ENCODE measurements around the gene BAHCC1.

Gene BAHCC1

DNA sequence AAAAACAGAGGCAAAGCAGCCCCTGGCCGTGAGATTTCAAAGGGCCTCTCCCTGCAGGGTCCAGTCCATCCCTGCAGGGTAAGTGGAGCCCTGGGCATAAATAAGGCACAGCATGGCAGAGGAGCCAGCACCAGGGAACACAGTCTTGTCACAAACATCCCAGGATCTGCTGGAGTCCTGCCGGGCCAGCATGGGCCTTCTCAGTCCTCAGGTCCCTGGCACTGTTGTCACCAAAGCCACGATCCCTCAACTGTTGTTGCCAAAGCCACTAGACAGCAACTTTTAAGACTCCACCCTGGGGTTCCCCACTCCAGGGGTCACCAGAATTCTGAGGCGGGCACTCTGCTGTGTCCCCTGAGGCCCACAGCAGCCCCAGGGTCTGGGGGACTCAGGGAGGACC, 47.8 kb upstream of the BAHCC1 start:
- Histone ChIP-seq H4K20me1 (ENCODE audit: control insufficient read depth, insufficient read depth, low read depth, low read length) (no peaks in the 10 kb centered on the region), H3K9me2 (replicated peaks; ENCODE audit: control insufficient read depth, low read length) (no peaks in the 10 kb centered on the region), H3K4me2 (ENCODE audit: low read length) (no peak overlapping the region), H3K27ac (ENCODE audit: low read depth, low read length) (no peak overlapping the region), H3K4me1 (ENCODE audit: control insufficient read depth, low read length) (peaks cover 5% of the 10 kb centered on the region; the same call in 1 of the 2 replicates), H3K79me2 (ENCODE audit: control insufficient read depth, low read length) (no peaks in the 10 kb centered on the region), H3K27me3 (ENCODE audit: control insufficient read depth, low read length) (peaks cover 4% of the 10 kb centered on the region; the same call in 1 of the 2 replicates), H3F3A (ENCODE audit: control insufficient read depth, insufficient read depth) (no peaks in the 10 kb centered on the region), H3K36me3 (ENCODE audit: control insufficient read depth, low read length) (no peaks in the 10 kb centered on the region), H3K4me3 (ENCODE audit: low read length) (no peak overlapping the region), H3K9me3 (ENCODE audit: control insufficient read depth, insufficient read depth, low read length) (no peaks in the 10 kb centered on the region)
- TF ChIP-seq EZH2phosphoT487 (IDR thresholded peaks at IDR 0.05; ENCODE audit: borderline replicate concordance, low read length) = no peak
- TF ChIP-seq, protein P1, sequence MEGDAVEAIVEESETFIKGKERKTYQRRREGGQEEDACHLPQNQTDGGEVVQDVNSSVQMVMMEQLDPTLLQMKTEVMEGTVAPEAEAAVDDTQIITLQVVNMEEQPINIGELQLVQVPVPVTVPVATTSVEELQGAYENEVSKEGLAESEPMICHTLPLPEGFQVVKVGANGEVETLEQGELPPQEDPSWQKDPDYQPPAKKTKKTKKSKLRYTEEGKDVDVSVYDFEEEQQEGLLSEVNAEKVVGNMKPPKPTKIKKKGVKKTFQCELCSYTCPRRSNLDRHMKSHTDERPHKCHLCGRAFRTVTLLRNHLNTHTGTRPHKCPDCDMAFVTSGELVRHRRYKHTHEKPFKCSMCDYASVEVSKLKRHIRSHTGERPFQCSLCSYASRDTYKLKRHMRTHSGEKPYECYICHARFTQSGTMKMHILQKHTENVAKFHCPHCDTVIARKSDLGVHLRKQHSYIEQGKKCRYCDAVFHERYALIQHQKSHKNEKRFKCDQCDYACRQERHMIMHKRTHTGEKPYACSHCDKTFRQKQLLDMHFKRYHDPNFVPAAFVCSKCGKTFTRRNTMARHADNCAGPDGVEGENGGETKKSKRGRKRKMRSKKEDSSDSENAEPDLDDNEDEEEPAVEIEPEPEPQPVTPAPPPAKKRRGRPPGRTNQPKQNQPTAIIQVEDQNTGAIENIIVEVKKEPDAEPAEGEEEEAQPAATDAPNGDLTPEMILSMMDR (IDR thresholded peaks at IDR 0.05; ENCODE audit: low read depth, low read length, poor library complexity, severe bottlenecking) = no peak

DNA sequence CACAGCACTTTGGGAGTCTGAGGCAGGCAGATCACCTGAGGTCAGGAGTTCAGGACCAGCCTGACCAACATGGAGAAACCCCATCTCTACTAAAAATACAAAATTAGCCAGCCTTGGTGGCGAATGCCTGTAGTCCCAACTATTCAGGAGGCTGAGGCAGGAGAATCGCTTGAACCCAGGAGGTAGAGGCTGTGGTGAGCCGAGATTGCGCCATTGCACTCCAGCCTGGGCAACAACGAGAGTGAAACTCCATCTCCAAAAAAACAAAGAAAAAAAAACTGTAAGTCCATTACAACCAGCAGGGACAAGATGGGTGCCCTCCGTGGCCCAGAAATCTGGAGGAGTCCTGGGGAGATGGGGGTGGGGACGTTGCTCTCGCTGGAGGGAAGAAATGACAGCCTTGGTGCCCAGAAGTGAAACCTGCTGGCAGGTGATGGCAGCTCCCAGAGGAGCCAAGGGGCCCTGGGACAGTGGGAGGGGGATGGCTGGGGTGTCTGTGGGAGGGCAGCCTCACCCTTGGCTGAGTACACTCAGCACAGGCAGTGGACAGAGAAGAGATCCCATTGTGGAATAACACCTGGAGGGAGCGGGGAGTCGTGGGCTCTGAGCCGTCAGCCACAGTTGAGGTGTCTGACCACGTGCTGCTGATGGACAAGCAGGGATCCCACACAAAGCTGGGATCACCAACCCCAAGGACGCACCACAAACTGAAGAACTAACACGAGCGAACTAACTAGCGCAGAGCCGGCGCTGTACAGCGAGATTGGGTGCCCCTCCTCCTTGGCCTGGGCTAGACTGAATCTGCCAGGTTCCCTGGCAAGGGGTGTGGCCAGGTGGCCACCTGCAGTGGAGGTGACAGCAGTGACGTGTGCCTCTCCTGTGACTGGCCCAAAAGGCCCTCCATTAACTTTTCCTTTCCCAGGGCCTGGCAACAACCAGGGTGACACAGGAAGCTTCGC, 46.9 kb upstream of the BAHCC1 start:
- Histone ChIP-seq H3K4me3 (ENCODE audit: low read length) (no peak overlapping the region), H3F3A (ENCODE audit: control insufficient read depth, insufficient read depth) (no peaks in the 10 kb centered on the region), H3K4me2 (ENCODE audit: low read length) (no peak overlapping the region), H3K9me2 (replicated peaks; ENCODE audit: control insufficient read depth, low read length) (no peaks in the 10 kb centered on the region), H3K4me1 (ENCODE audit: control insufficient read depth, low read length) (peaks cover 5% of the 10 kb centered on the region; the same call in 1 of the 2 replicates), H3K27me3 (ENCODE audit: control insufficient read depth, low read length) (peaks cover 4% of the 10 kb centered on the region; the same call in 1 of the 2 replicates), H3K27ac (ENCODE audit: low read depth, low read length) (no peak overlapping the region), H3K9me3 (ENCODE audit: control insufficient read depth, insufficient read depth, low read length) (no peaks in the 10 kb centered on the region), H3K79me2 (ENCODE audit: control insufficient read depth, low read length) (no peaks in the 10 kb centered on the region), H3K36me3 (ENCODE audit: control insufficient read depth, low read length) (no peaks in the 10 kb centered on the region), H4K20me1 (ENCODE audit: control insufficient read depth, insufficient read depth, low read depth, low read length) (no peaks in the 10 kb centered on the region)
- TF ChIP-seq EZH2phosphoT487 (IDR thresholded peaks at IDR 0.05; ENCODE audit: borderline replicate concordance, low read length) = no peak
- TF ChIP-seq, protein P1 (IDR thresholded peaks at IDR 0.05; ENCODE audit: low read depth, low read length, poor library complexity, severe bottlenecking) = no peak

DNA sequence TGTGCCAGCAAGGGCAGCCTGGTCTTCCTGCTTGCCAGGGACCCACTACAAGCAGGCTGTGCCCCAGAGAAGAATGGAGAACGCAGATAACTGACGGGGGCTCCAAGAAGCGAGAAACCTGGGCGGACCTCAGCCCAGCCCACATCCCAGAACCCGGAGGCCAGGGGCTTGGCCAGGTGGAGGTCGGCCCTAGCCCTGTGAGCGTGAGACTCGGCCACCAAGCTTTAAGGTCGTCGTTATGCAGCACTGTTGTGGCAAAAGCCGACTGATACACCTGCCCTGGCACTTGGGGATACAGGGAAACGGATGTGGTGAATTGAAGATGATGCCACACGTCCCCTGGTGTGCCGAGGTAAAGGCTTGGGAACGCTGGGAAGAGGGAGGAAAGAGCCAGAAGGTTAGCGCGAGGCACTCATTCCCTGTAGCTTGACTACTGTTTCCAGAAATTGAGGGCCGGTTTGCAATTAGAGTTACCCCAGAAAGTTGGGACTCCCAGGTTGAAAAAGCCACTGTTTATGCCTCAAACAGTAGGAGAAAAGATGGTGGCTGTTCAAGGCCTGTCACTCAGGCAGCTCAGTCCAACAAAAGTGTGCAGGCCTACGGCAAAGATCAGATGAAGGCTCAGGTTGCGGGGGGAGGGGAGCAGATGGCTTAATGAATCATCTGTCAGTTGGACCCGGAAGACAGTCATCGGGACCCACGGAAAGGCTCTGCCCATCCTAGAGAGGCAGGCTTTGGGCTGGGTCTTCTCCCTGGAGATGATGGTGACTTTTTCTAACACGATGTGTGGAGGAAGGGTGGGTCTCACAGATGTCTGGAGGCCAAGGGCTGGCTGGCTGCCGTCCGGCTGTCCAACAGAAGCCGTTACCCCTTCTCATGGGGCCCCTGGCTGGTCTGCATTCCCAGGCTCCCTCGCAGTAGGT, 45.6 kb upstream of the BAHCC1 start:
- no peaks in the 10 kb centered on the region for H3K9me2 ChIP-seq (replicated peaks; ENCODE audit: control insufficient read depth, low read length)
- no peaks in the 10 kb centered on the region for H3K36me3 ChIP-seq (ENCODE audit: control insufficient read depth, low read length)
- peaks cover 4% of the 10 kb centered on the region; the same call in 1 of the 2 replicates for H3K27me3 ChIP-seq (ENCODE audit: control insufficient read depth, low read length)
- no peaks in the 10 kb centered on the region for H4K20me1 ChIP-seq (ENCODE audit: control insufficient read depth, insufficient read depth, low read depth, low read length)
- peaks cover 5% of the 10 kb centered on the region; the same call in 1 of the 2 replicates for H3K4me1 ChIP-seq (ENCODE audit: control insufficient read depth, low read length)
- no peaks in the 10 kb centered on the region for H3K79me2 ChIP-seq (ENCODE audit: control insufficient read depth, low read length)
- no peak overlapping the region for H3K4me2 ChIP-seq (ENCODE audit: low read length)
- no peak overlapping the region for H3K27ac ChIP-seq (ENCODE audit: low read depth, low read length)
- no peaks in the 10 kb centered on the region for H3K9me3 ChIP-seq (ENCODE audit: control insufficient read depth, insufficient read depth, low read length)
- H3F3A ChIP-seq (ENCODE audit: control insufficient read depth, insufficient read depth) = no peaks in the 10 kb centered on the region
- no peak overlapping the region for H3K4me3 ChIP-seq (ENCODE audit: low read length)
- TF ChIP-seq, protein P1 (IDR thresholded peaks at IDR 0.05; ENCODE audit: low read depth, low read length, poor library complexity, severe bottlenecking) = no peak
- no peak for TF ChIP-seq EZH2phosphoT487 (IDR thresholded peaks at IDR 0.05; ENCODE audit: borderline replicate concordance, low read length)
